ENCODE results near the gene BMPR1B.

Gene BMPR1B

DNA sequence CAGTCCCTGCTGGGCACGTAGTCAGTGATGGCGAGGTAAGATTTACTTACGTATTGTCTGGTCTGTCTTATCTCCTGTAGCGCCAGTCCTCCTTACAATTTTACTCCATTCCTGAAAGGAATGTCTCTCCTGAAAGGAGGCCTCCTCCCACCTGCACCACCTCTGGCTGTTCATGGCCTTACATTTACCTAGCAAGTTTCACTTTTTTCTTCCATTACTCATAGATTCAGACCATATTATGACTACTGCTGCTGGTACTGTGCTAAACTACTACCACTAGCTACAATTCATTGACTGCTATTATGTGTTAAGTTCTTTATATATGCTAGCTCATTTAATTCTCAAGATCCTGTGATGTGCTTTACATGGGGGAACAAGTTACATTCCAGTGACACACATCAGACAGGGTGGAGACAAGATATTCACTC, 189.9 kb downstream of the BMPR1B start:
- TF ChIP-seq ZFX (IDR thresholded peaks at IDR 0.05; ENCODE audit: borderline replicate concordance), result no peak
- TF ChIP-seq, protein P1, sequence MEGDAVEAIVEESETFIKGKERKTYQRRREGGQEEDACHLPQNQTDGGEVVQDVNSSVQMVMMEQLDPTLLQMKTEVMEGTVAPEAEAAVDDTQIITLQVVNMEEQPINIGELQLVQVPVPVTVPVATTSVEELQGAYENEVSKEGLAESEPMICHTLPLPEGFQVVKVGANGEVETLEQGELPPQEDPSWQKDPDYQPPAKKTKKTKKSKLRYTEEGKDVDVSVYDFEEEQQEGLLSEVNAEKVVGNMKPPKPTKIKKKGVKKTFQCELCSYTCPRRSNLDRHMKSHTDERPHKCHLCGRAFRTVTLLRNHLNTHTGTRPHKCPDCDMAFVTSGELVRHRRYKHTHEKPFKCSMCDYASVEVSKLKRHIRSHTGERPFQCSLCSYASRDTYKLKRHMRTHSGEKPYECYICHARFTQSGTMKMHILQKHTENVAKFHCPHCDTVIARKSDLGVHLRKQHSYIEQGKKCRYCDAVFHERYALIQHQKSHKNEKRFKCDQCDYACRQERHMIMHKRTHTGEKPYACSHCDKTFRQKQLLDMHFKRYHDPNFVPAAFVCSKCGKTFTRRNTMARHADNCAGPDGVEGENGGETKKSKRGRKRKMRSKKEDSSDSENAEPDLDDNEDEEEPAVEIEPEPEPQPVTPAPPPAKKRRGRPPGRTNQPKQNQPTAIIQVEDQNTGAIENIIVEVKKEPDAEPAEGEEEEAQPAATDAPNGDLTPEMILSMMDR (IDR thresholded peaks at IDR 0.05), result no peak; the same call in 1 of the 2 replicates
- no peak overlapping the region for H3K27ac ChIP-seq

DNA sequence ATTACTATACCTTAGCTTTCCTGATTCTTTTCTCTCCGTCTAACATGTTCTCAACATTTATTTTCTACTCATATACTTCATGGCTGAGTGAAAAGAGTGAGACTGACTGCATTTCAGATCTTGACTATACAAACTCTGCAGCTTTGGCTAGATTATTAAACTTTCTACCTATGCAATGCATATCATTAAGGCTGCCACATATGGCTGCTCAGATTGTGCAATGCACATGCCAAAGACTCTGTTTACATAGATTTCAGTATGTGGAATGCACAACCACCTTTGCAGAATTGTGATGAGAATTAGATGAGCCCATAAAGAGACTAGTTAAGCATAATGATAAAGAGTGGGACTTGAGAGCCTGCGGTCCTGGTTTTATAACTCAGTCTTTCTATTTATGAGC, 196.5 kb downstream of the BMPR1B start:
- no peak overlapping the region for H3K27ac ChIP-seq
- TF ChIP-seq, protein P1 (IDR thresholded peaks at IDR 0.05), result no peak
- TF ChIP-seq ZFX (IDR thresholded peaks at IDR 0.05; ENCODE audit: borderline replicate concordance), result no peak

DNA sequence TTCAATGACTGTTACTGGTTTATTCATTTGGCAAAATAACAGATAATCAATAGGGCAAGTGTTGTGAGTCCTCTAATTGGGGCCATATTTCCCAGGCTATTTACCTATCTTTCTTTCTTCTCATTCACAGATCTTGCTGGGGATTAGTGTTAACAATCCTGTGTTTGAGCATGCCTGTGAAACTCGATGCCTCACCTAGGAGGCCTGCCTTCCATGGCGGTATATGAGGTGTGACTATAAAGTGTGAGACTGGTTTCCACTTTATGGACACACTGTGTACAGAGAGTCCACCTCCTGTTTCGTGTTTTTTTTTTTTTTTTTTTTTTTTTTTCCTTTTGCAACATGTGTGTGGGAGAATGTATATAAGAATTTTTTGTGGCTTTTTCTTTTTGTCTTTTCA, 199.3 kb downstream of the BMPR1B start:
- no peak overlapping the region for H3K27ac ChIP-seq
- TF ChIP-seq, protein P1 (IDR thresholded peaks at IDR 0.05), result no peak
- no peak for TF ChIP-seq ZFX (IDR thresholded peaks at IDR 0.05; ENCODE audit: borderline replicate concordance)

DNA sequence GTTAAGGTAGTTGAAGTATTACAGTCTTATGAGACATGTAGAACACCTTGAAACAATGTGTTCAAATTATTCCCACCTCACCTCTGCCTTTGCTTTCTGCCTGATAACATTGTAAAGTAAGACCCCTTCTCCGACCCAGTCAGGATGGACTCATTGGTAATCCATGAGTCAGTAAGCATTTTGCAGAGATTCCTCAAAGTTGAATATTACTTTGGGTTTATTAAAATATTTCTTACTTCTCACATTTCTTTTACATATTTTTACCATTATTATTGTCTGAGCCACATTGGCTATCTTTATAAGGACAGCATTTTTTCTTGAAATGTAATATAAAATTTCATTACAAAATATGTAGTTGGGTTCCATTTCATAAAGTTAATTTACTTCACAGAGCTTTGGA, 201.6 kb downstream of the BMPR1B start:
- TF ChIP-seq, protein P1 (IDR thresholded peaks at IDR 0.05), result no peak
- TF ChIP-seq ZFX (IDR thresholded peaks at IDR 0.05; ENCODE audit: borderline replicate concordance), result no peak
- H3K27ac ChIP-seq, result no peak overlapping the region

DNA sequence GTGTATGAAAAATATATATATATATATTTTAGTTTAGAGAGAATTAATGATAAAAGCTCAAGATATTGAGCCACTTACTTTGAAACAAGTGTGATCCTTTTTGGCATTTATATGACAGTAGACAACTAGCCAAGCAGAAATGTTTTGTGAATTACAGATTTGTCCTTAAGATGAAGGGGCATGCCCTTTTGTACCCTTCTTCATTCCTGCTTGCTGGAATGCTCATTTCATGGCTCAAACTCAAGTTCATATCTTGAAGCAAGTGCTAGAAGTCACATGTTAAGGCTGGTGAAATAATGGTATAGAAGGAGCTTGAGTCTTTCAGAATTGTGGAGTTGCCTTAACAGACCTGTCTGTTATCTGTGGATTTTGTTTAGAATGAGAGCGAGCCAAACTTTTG, 203.0 kb downstream of the BMPR1B start:
- no peak for TF ChIP-seq ZFX (IDR thresholded peaks at IDR 0.05; ENCODE audit: borderline replicate concordance)
- TF ChIP-seq, protein P1 (IDR thresholded peaks at IDR 0.05), result no peak
- H3K27ac ChIP-seq, result no peak overlapping the region

DNA sequence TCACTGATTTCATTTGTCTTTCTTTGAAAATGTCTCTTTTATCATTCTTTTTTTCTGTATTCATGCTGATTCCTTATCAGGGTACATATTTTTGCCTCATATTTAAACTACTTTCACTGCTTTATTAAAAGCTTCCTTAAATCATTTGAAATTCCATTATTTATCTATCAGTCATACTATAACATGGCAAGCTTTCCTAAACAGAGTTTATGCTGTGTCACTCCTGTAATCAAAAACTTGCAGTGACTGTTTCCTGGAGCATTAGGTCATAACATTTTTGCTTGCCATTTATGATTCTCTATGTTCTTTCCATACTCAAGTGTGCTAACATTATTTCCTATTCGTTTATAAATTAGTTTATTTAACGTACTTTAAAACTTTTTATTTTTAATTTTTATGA, 203.7 kb downstream of the BMPR1B start:
- TF ChIP-seq, protein P1 (IDR thresholded peaks at IDR 0.05), result no peak
- TF ChIP-seq ZFX (IDR thresholded peaks at IDR 0.05; ENCODE audit: borderline replicate concordance), result no peak
- no peak overlapping the region for H3K27ac ChIP-seq

DNA sequence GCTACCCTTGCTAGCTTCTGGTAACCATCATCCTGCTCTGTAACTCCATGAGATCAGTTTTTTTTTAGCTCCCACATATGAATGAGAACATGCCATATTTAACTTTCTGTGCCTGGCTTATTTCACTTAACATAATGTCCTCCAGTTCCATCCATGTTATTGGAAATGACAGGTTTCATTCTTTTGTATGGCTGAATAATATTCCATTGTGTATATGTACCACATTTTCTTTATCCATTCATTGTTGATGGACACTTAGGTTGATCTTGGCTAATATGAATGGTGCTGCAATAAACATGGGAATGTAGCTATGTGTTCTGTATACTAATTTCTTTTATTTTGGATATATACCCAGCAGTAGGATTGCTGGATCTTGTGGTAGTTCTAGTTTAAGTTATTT, 204.7 kb downstream of the BMPR1B start:
- H3K27ac ChIP-seq, result no peak overlapping the region
- no peak for TF ChIP-seq ZFX (IDR thresholded peaks at IDR 0.05; ENCODE audit: borderline replicate concordance)
- TF ChIP-seq, protein P1 (IDR thresholded peaks at IDR 0.05), result no peak
